ENCODE measurements around the gene OVCH2. TPM values are rescaled to one million over a fixed set of nuclear protein-coding genes. Genes with fewer than 3 reads are reported as not detected.
"Not testable (repeated sequence)": the region's sequence is repeated elsewhere in the genome, so short reads cannot be mapped to it uniquely, and the experiment has no call there.

Gene OVCH2
- not detected in 2 replicates for total RNA-seq

DNA sequence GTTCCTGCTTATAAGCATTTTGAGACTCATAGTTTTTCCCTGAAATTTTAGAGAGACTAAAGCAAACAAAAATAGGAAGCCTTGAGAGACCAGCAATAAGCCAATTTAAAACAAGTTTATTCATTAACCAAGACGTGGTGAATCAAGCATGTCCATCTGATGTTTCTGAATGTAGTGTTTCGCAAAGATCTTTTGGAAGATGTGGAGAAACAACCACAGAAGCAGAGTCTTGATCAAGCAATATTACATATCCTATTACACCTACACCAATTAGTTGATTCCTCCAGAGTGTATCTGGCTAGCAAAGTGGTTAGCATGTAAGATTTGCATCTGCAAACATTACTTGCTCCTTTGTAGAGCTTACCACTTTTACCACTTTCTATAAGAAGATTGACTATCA lies at the start of gene OVCH2:
Gene OVCH2 (minus strand): TSS at position 101 of the 400 bp plus-strand sequence. CDS start 83 bp downstream, at position 18.
- Mint-ChIP-seq H3K4me1 (ENCODE audit: low read depth) (no peaks in the 10 kb centered on the region), H3K36me3 (ENCODE audit: low read depth) (no peaks in the 10 kb centered on the region), H3K4me3 (no peak within 1 kb of the TSS), H3K9me3 (no peaks in the 10 kb centered on the region), H3K27ac (no peak within 1 kb of the TSS), H3K27me3 (ENCODE audit: insufficient read depth) (peaks cover 8% of the 10 kb centered on the region)
- intact Hi-C loops (cut with micrococcal nuclease), result no loop called here
- no peak for DNase-seq (ENCODE audit: low spot score)

- intact Hi-C loops (cut with micrococcal nuclease), result no loop called here
- H3K27me3 Mint-ChIP-seq (ENCODE audit: insufficient read depth), result no peaks in the 10 kb centered on the region
- H3K4me1 Mint-ChIP-seq (ENCODE audit: low read depth), result no peaks in the 10 kb centered on the region
- DNase-seq (ENCODE audit: low spot score), result no peak
- H3K36me3 Mint-ChIP-seq (ENCODE audit: low read depth), result no peaks in the 10 kb centered on the region
- no peaks in the 10 kb centered on the region for H3K9me3 Mint-ChIP-seq
- H3K4me3 Mint-ChIP-seq, result no peak overlapping the region
- H3K27ac Mint-ChIP-seq, result no peak overlapping the region
Measured at GRCh38 chr11:7749456-7749855, 43.2 kb upstream of the OVCH2 start.

GRCh38 chr11:7734767-7735166 lies 28.5 kb upstream of the OVCH2 start:
- H3K4me3 Mint-ChIP-seq; H3K4me1 Mint-ChIP-seq (ENCODE audit: low read depth); H3K9me3 Mint-ChIP-seq; intact Hi-C loops (cut with micrococcal nuclease); H3K36me3 Mint-ChIP-seq (ENCODE audit: low read depth); H3K27me3 Mint-ChIP-seq (ENCODE audit: insufficient read depth); H3K27ac Mint-ChIP-seq; DNase-seq (ENCODE audit: low spot score): not testable (repeated sequence)

DNA sequence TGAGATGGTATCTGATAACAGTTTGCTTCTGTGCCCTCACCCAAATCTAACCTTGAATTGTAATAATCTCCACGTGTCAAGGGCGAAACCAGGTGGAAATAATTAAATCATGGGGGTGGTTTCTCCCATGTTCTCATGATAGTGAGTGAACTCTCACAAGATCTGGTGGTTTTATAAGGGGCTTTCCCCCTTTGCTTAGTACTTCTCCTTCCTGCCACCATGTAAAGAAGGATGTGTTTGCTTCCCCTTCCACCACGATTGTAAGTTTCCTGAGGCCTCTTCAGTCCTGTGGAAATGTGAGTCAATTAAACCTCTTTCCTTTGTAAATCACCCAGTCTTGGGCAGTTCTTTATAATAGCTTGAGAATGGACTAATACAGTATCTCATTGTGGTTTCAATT lies 8.5 kb upstream of the OVCH2 start:
- H3K36me3 Mint-ChIP-seq (ENCODE audit: low read depth), result no peaks in the 10 kb centered on the region
- H3K27me3 Mint-ChIP-seq (ENCODE audit: insufficient read depth), result peaks cover 3% of the 10 kb centered on the region
- no peak overlapping the region for H3K27ac Mint-ChIP-seq
- DNase-seq (ENCODE audit: low spot score), result no peak
- intact Hi-C loops (cut with micrococcal nuclease), result no loop called here
- H3K9me3 Mint-ChIP-seq, result no peaks in the 10 kb centered on the region
- no peak overlapping the region for H3K4me3 Mint-ChIP-seq
- no peaks in the 10 kb centered on the region for H3K4me1 Mint-ChIP-seq (ENCODE audit: low read depth)

- Mint-ChIP-seq H3K27me3 (ENCODE audit: insufficient read depth) (peaks cover 7% of the 10 kb centered on the region), H3K4me3 (no peak overlapping the region), H3K36me3 (ENCODE audit: low read depth) (no peaks in the 10 kb centered on the region), H3K4me1 (ENCODE audit: low read depth) (no peaks in the 10 kb centered on the region), H3K9me3 (no peaks in the 10 kb centered on the region), H3K27ac (no peak overlapping the region)
- no peak for DNase-seq (ENCODE audit: low spot score)
- intact Hi-C loops (cut with micrococcal nuclease), result no loop called here
Measured at GRCh38 chr11:7703740-7704139, 2.5 kb downstream of the OVCH2 start.

DNA sequence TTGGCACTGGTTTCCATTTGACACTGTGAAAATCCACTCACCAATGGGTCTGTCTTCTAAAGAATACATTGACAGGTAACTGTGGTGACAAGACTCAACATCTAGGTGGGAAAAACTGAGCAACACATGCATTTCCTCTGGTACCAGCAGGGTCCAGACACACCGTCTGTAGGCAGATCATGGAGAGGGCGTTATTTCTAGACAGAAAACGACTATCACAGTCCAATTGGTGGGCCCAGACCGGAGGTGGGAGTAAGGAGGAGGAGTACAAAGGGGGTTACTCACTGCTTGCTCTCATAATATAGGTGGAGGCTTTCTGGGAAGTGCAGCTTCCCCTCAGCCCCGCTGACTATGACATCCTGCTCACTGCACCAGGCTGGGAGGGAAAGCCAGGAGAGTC lies 9.9 kb downstream of the OVCH2 start:
- Mint-ChIP-seq H3K9me3 (no peaks in the 10 kb centered on the region), H3K36me3 (ENCODE audit: low read depth) (no peaks in the 10 kb centered on the region), H3K4me3 (no peak overlapping the region), H3K4me1 (ENCODE audit: low read depth) (no peaks in the 10 kb centered on the region), H3K27me3 (ENCODE audit: insufficient read depth) (peaks cover 24% of the 10 kb centered on the region), H3K27ac (no peak overlapping the region)
- intact Hi-C loops (cut with micrococcal nuclease), result loop anchor here (10.0 kb wide), 2 partner anchors 252 to 342 kb away; no protein-coding TSS in a partner anchor
- DNase-seq (ENCODE audit: low spot score), result no peak

DNA sequence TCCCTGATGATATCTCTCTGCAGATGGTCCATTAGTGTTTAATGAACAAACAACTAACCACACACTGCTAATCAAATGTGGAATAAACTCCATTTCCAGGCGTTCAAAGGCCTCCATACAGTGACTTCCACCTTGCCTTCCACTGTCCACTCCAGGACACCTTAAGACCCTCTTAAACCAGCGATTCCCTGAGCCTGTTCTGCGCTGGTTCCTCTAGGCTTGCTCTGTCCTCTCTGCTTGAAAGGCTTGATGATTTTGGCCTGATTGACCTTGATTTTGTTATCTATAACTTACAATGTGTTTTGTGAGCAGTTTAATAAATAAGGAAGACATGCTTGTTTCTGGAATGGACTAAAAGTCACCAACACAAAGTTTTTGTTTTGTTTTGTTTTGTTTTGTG lies 12.0 kb downstream of the OVCH2 start:
- Mint-ChIP-seq H3K27me3 (ENCODE audit: insufficient read depth) (peaks cover 35% of the 10 kb centered on the region), H3K9me3 (no peaks in the 10 kb centered on the region), H3K4me1 (ENCODE audit: low read depth) (no peaks in the 10 kb centered on the region), H3K4me3 (no peak overlapping the region), H3K36me3 (ENCODE audit: low read depth) (no peaks in the 10 kb centered on the region), H3K27ac (no peak overlapping the region)
- DNase-seq (ENCODE audit: low spot score), result no peak
- intact Hi-C loops (cut with micrococcal nuclease), result loop anchor here (1.0 to 10.0 kb wide), 8 partner anchors 29 to 882 kb away; partner anchors contain the start of genes EIF3F and PPFIBP2

DNA sequence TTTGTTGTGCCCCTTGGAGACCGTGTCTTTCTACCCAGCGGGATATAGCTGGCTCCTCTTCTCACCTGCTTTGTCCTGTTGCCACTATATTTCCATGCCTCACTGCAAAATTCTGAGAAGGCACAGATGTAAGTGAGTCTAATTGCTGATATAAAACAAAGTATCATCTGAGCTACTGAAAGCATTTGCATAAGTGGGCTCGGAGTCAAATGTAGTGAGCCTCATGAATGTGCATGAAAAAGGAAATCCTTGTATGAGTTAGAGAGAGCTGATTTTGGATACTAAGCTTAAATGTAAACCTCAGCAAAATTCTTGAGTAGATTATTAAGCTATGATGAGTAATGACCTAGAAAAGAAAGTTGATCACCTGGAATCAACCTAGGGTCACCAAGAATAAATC lies 13.9 kb downstream of the OVCH2 start:
- no peaks in the 10 kb centered on the region for H3K36me3 Mint-ChIP-seq (ENCODE audit: low read depth)
- no peaks in the 10 kb centered on the region for H3K9me3 Mint-ChIP-seq
- intact Hi-C loops (cut with micrococcal nuclease), result loop anchor here (5.0 to 10.0 kb wide), 5 partner anchors 115 to 880 kb away; partner anchors contain the start of gene EIF3F
- no peaks in the 10 kb centered on the region for H3K4me1 Mint-ChIP-seq (ENCODE audit: low read depth)
- DNase-seq (ENCODE audit: low spot score), result no peak
- no peak overlapping the region for H3K27ac Mint-ChIP-seq
- no peak overlapping the region for H3K4me3 Mint-ChIP-seq
- peaks cover 36% of the 10 kb centered on the region for H3K27me3 Mint-ChIP-seq (ENCODE audit: insufficient read depth)

GRCh38 chr11:7691759-7692350 lies 14.4 kb downstream of the OVCH2 start:
- no peaks in the 10 kb centered on the region for H3K36me3 Mint-ChIP-seq (ENCODE audit: low read depth)
- H3K9me3 Mint-ChIP-seq, result no peaks in the 10 kb centered on the region
- no peaks in the 10 kb centered on the region for H3K4me1 Mint-ChIP-seq (ENCODE audit: low read depth)
- peaks cover 36% of the 10 kb centered on the region for H3K27me3 Mint-ChIP-seq (ENCODE audit: insufficient read depth)
- H3K27ac Mint-ChIP-seq, result no peak overlapping the region
- no peak for DNase-seq (ENCODE audit: low spot score)
- intact Hi-C loops (cut with micrococcal nuclease), result loop anchor here (5.0 to 10.0 kb wide), 5 partner anchors 115 to 880 kb away; partner anchors contain the start of gene EIF3F
- no peak overlapping the region for H3K4me3 Mint-ChIP-seq

DNA sequence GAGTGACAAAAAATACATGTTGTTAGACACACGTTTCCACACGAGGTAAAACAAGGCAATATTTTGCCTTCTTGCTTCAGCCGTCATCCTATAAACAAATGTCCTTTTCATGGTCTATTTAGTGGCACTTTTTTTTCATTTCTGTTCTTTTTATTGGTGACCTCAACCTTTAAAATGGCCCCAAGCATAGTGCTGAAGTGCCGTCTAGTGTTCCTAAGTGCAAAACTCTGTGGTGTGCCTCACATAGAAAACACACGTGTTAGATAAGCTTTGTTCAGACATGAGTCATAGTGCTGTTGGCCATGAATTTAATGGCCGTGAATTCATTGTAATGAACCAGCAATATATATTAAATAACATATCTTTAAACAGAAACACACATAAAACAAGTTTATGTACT lies 15.6 kb downstream of the OVCH2 start:
- Mint-ChIP-seq H3K9me3 (no peaks in the 10 kb centered on the region), H3K27me3 (ENCODE audit: insufficient read depth) (peaks cover 36% of the 10 kb centered on the region), H3K27ac (no peak overlapping the region), H3K36me3 (ENCODE audit: low read depth) (no peaks in the 10 kb centered on the region), H3K4me3 (no peak overlapping the region), H3K4me1 (ENCODE audit: low read depth) (no peaks in the 10 kb centered on the region)
- no peak for DNase-seq (ENCODE audit: low spot score)
- intact Hi-C loops (cut with micrococcal nuclease), result loop anchor here (5.0 to 10.0 kb wide), 5 partner anchors 113 to 878 kb away; partner anchors contain the start of gene EIF3F

DNA sequence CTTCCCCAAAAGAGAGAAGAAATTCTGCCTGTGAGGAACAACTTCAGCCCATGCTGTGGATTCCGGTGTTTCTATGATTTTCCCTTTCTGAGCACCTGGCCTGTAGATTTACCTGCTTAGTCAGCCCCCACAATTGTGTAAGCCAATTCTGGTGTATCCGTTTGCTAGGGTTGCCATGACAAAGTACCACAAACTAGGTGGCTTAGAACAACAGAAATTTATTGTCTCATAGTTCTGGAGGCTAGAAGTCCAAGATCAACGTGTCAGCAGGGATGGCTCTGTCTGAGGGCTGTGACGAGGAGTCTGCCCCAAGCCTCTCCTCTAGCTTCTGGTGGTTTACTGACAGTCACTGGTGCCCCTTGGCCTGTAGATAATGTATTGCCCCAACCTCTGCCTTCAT lies 17.0 kb downstream of the OVCH2 start:
- H3K27ac Mint-ChIP-seq, result no peak overlapping the region
- DNase-seq (ENCODE audit: low spot score), result no peak
- no peak overlapping the region for H3K4me3 Mint-ChIP-seq
- H3K4me1 Mint-ChIP-seq (ENCODE audit: low read depth), result no peaks in the 10 kb centered on the region
- peaks cover 32% of the 10 kb centered on the region for H3K27me3 Mint-ChIP-seq (ENCODE audit: insufficient read depth)
- no peaks in the 10 kb centered on the region for H3K36me3 Mint-ChIP-seq (ENCODE audit: low read depth)
- no peaks in the 10 kb centered on the region for H3K9me3 Mint-ChIP-seq
- intact Hi-C loops (cut with micrococcal nuclease), result no loop called here

- H3K4me3 Mint-ChIP-seq, result no peak overlapping the region
- no peak for DNase-seq (ENCODE audit: low spot score)
- intact Hi-C loops (cut with micrococcal nuclease), result loop anchor here (1.0 kb wide), 1 partner anchor 590 kb away; no protein-coding TSS in a partner anchor
- H3K27ac Mint-ChIP-seq, result no peak overlapping the region
- no peaks in the 10 kb centered on the region for H3K4me1 Mint-ChIP-seq (ENCODE audit: low read depth)
- H3K9me3 Mint-ChIP-seq, result no peaks in the 10 kb centered on the region
- H3K36me3 Mint-ChIP-seq (ENCODE audit: low read depth), result no peaks in the 10 kb centered on the region
- peaks cover 23% of the 10 kb centered on the region for H3K27me3 Mint-ChIP-seq (ENCODE audit: insufficient read depth)
Measured at GRCh38 chr11:7688238-7688826, 17.9 kb downstream of the OVCH2 start.

- Mint-ChIP-seq H3K9me3 (no peaks in the 10 kb centered on the region), H3K4me3 (no peak overlapping the region), H3K4me1 (ENCODE audit: low read depth) (no peaks in the 10 kb centered on the region), H3K36me3 (ENCODE audit: low read depth) (no peaks in the 10 kb centered on the region), H3K27ac (no peak overlapping the region), H3K27me3 (ENCODE audit: insufficient read depth) (peaks cover 18% of the 10 kb centered on the region)
- no peak for DNase-seq (ENCODE audit: low spot score)
- intact Hi-C loops (cut with micrococcal nuclease), result no loop called here
Measured at GRCh38 chr11:7687386-7687785, 18.9 kb downstream of the OVCH2 start.
